Ammon's horn (tissue), 1 donor: ENCODE results near the gene CYP46A1.

Experiments
- DNase-seq: peaks from one replicate; pipeline ENCODE4 v3.0.0-alpha.2; 2016; ENCODE audit warnings: low spot score

Gene CYP46A1

GRCh38 chr14:99744199-99744872 is 60.2 kb downstream of the CYP46A1 start:
- no peak for DNase-seq

GRCh38 chr14:99744873-99745224 is 60.8 kb downstream of the CYP46A1 start:
- no peak for DNase-seq

GRCh38 chr14:99745307-99745951 is 61.3 kb downstream of the CYP46A1 start:
- no peak for DNase-seq

- DNase-seq = no peak
Observed at GRCh38 chr14:99747167-99747566, 63.1 kb downstream of the CYP46A1 start.

- no peak for DNase-seq
Observed at GRCh38 chr14:99747582-99748330, 63.7 kb downstream of the CYP46A1 start.

- DNase-seq = no peak
Observed at GRCh38 chr14:99748529-99748928, 64.4 kb downstream of the CYP46A1 start.

GRCh38 chr14:99749142-99749541 is 65.0 kb downstream of the CYP46A1 start:
- DNase-seq = no peak

- no peak for DNase-seq
Observed at GRCh38 chr14:99749763-99750715, 65.9 kb downstream of the CYP46A1 start.

GRCh38 chr14:99750746-99751450 is 66.8 kb downstream of the CYP46A1 start:
- DNase-seq = no peak

GRCh38 chr14:99751539-99752485 is 67.7 kb downstream of the CYP46A1 start:
- no peak for DNase-seq

GRCh38 chr14:99752486-99753121 is 68.5 kb downstream of the CYP46A1 start:
- DNase-seq = no peak

- DNase-seq = no peak
Observed at GRCh38 chr14:99753225-99754140, 69.4 kb downstream of the CYP46A1 start.

GRCh38 chr14:99754141-99755067 is 70.3 kb downstream of the CYP46A1 start:
- peak; percentile 63 for DNase-seq

GRCh38 chr14:99755068-99755405 is 70.9 kb downstream of the CYP46A1 start:
- no peak for DNase-seq

GRCh38 chr14:99755629-99756603 is 71.8 kb downstream of the CYP46A1 start:
- DNase-seq = peak; percentile 81

GRCh38 chr14:99756796-99757195 is 72.7 kb downstream of the CYP46A1 start:
- no peak for DNase-seq
